Esophagus squamous epithelium (tissue), 5 donors: ENCODE measurements around the gene PRKAB1. TPM values are rescaled to one million over a fixed set of nuclear protein-coding genes. Genes with fewer than 3 reads are reported as not detected.
"Not testable (repeated sequence)": the region's sequence is repeated elsewhere in the genome, so short reads cannot be mapped to it uniquely, and the experiment has no call there.

Experiments used
- DNase-seq: peaks from one replicate; lab custom pipeline; 2025; lab: John Stamatoyannopoulos, UW
- H3K27ac ChIP-seq, 4 donors: fragments of 200-600 bp; sonication (generic); one replicate each; pipeline ENCODE4 v1.5.1; 2016 to 2019; ENCODE audit warnings: mild to moderate bottlenecking in 1 of 4
- H3K27me3 ChIP-seq, 4 donors: fragments of 200-600 bp; sonication (generic); 1 replicate in 3 of 4; 2 replicates in 1 of 4; pipeline versions ENCODE4 v1.5.1 to v1.6.0; 2017 to 2021; ENCODE audit warnings: antibody characterized with exemption in 1 of 4
- H3K36me3 ChIP-seq, 3 donors: fragments of 200-600 bp; sonication (generic); one replicate each; pipeline ENCODE4 v1.5.1; 2016 to 2019
- H3K4me1 ChIP-seq, 3 donors: fragments of 200-600 bp; sonication (generic); one replicate each; pipeline ENCODE4 v1.5.1; 2017 to 2019
- H3K4me3 ChIP-seq, 4 donors: fragments of 200-600 bp; sonication (generic); 1 replicate in 3 of 4; 2 replicates in 1 of 4; pipeline ENCODE4 v1.5.1; 2016 to 2019; ENCODE audit warnings: mild to moderate bottlenecking in 2 of 4, moderate library complexity in 1 of 4
- H3K9me3 ChIP-seq, 3 donors: fragments of 200-600 bp; sonication (generic); one replicate each; pipeline ENCODE4 v1.5.1; 2016 to 2019
- CTCF ChIP-seq, 6 experiments: fragments of 450-650 bp in 4 of 6; fragments of 200-600 bp in 2 of 6; sonication (generic) in 2 of 6; IDR thresholded peaks; one replicate each; pipeline ENCODE4 v1.5.1; 2016 to 2019; ENCODE audit warnings: antibody characterized with exemption in 6 of 6, mild to moderate bottlenecking in 4 of 6, moderate library complexity in 4 of 6
- POLR2A ChIP-seq, 4 donors: fragments of 450-650 bp; IDR thresholded peaks; one replicate each; pipeline ENCODE4 v1.6.1; 2017; ENCODE audit warnings: antibody characterized with exemption in 4 of 4, mild to moderate bottlenecking in 4 of 4, moderate library complexity in 3 of 4
- WGBS, 2 donors: methylation state at CpG; one replicate each; pipeline ENCODE4 v1.1.5; 2018; 5-methylcytosine and 5-hydroxymethylcytosine counted together
- intact Hi-C: fragments of 100-400 bp; cut with DNase I; formaldehyde crosslinking; loops from one replicate; pipeline ENCODE4 v1.15.0; 2022
- total RNA-seq, 4 donors: library from RNA; depleted of rRNA; stranded (reverse); fragments of >200 nt; gene quantifications; one replicate each; pipeline ENCODE4 v1.1.0, GENCODE V29; 2016
- donor health status: DM: yes; HTN: yes; CAD: no.

The PRKAB1 gene
- total RNA-seq, 4 donors from 2014 or later, result 18.2 to 217 (median 46.7) TPM

- Histone ChIP-seq H3K4me3 (no peak overlapping the region), H3K27me3 (no peaks in the 10 kb centered on the region), H3K4me1 (no peaks in the 10 kb centered on the region), H3K27ac (no peak overlapping the region), H3K9me3 (peaks cover 0 to 19% (median 10%) of the 10 kb centered on the region in 3 donors), H3K36me3 (no peaks in the 10 kb centered on the region)
- WGBS, 2 donors, result 69 to 72% methylated on average over 4 of the region's 4 CpGs
- peak in 5 of 6 experiments; percentile 24 to 68 (median 38) for TF ChIP-seq CTCF (IDR thresholded peaks at IDR 0.05)
- TF ChIP-seq POLR2A (IDR thresholded peaks at IDR 0.05), result no peak
- intact Hi-C loops, result no loop called here
- no peak for DNase-seq
Observed at GRCh38 chr12:119649202-119649808, 18.6 kb upstream of the PRKAB1 start.

- DNase-seq, result no peak
- H3K27me3 ChIP-seq, result no peaks in the 10 kb centered on the region
- 67 to 68% methylated on average over 3 of the region's 3 CpGs for WGBS, 2 donors
- H3K4me3 ChIP-seq, result no peak overlapping the region
- peaks cover 0 to 19% (median 10%) of the 10 kb centered on the region in 3 donors for H3K9me3 ChIP-seq
- no peak overlapping the region for H3K27ac ChIP-seq
- H3K4me1 ChIP-seq, result no peaks in the 10 kb centered on the region
- TF ChIP-seq CTCF (IDR thresholded peaks at IDR 0.05), result no peak
- no peak for TF ChIP-seq POLR2A (IDR thresholded peaks at IDR 0.05)
- intact Hi-C loops, result no loop called here
- H3K36me3 ChIP-seq, result no peaks in the 10 kb centered on the region
Observed at GRCh38 chr12:119652665-119653064, 15.3 kb upstream of the PRKAB1 start.

- H3K4me3 ChIP-seq, H3K36me3 ChIP-seq, DNase-seq, H3K27me3 ChIP-seq, H3K27ac ChIP-seq, intact Hi-C loops, H3K4me1 ChIP-seq: not testable (repeated sequence)
- WGBS, 2 donors, result 37 to 76% methylated on average over 2 of the region's 2 CpGs
- peaks cover 0 to 17% (median 10%) of the 10 kb centered on the region in 3 donors for H3K9me3 ChIP-seq
Observed at GRCh38 chr12:119657001-119657400, 10.9 kb upstream of the PRKAB1 start.

GRCh38 chr12:119658166-119658565 is 9.8 kb upstream of the PRKAB1 start:
- intact Hi-C loops, H3K4me1 ChIP-seq, H3K27ac ChIP-seq, H3K36me3 ChIP-seq, DNase-seq, H3K27me3 ChIP-seq, H3K9me3 ChIP-seq, H3K4me3 ChIP-seq: not testable (repeated sequence)
- WGBS, 2 donors, result 93 to 94% methylated on average over 6 of the region's 6 CpGs

GRCh38 chr12:119659289-119659897 is 8.5 kb upstream of the PRKAB1 start:
- Histone ChIP-seq H3K36me3 (no peaks in the 10 kb centered on the region), H3K4me3 (no peak overlapping the region), H3K27ac (peak overlapping the region in 1 of 4 donors; percentile 22), H3K9me3 (no peaks in the 10 kb centered on the region), H3K27me3 (no peaks in the 10 kb centered on the region), H3K4me1 (no peaks in the 10 kb centered on the region)
- intact Hi-C loops, result no loop called here
- TF ChIP-seq CTCF (IDR thresholded peaks at IDR 0.05) (peak; percentile 56 to 91 (median 78)), POLR2A (IDR thresholded peaks at IDR 0.05) (no peak)
- 32 to 44% methylated on average over 6 of the region's 6 CpGs for WGBS, 2 donors
- no peak for DNase-seq

- Histone ChIP-seq H3K4me1 (no peaks in the 10 kb centered on the region), H3K36me3 (no peaks in the 10 kb centered on the region), H3K27ac (peak overlapping the region in 1 of 4 donors; percentile 22), H3K27me3 (no peaks in the 10 kb centered on the region), H3K9me3 (no peaks in the 10 kb centered on the region), H3K4me3 (no peak overlapping the region)
- no peak for DNase-seq
- WGBS, 2 donors, result 78 to 80% methylated on average over 5 of the region's 5 CpGs
- TF ChIP-seq POLR2A (IDR thresholded peaks at IDR 0.05) (no peak), CTCF (IDR thresholded peaks at IDR 0.05) (no peak)
- intact Hi-C loops, result no loop called here
Observed at GRCh38 chr12:119660076-119660475, 7.9 kb upstream of the PRKAB1 start.
